ENCODE data around the gene KRTDAP.

DNA sequence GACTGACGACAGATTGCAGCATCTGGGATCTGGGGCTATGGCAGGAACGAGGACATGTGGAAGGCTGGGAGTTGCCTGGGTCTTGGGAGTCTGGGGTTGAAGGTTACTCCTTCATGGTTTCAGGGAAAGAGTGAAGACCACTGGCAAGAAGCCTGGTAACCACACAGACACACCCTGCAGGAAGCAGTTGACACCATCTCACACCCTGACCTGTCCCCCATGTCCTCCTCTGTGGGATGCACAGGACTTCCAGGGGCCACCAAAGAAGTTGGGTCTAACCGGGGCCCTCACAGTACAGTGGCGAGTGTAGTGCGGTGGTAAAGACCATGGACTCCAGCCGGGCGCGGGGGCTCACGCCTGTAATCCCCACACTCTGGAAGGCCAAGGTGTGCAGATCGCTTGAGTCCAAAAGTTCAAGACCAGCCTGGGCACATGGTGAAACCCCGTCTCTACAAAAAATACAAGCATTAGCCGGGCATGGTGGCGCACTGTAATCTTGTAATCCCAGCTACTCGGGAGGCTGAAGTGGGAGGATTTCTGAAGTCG, 52.8 kb downstream of the KRTDAP start:
- TF ChIP-seq POLR2A (IDR thresholded peaks at IDR 0.05; ENCODE audit: low read length), result no peak
- no peak for TF ChIP-seq GATA1 (IDR thresholded peaks at IDR 0.05; ENCODE audit: low read depth, low read length)

Measured in erythroblast (primary cell).